Peyer's patch (tissue), 4 donors: ENCODE results near the gene SEMA5A. TPM values are rescaled to one million over a fixed set of nuclear protein-coding genes. Genes with fewer than 3 reads are reported as not detected.

ENCODE experiments used
- DNase-seq, 3 donors: peaks; one replicate each; pipeline ENCODE4 v3.0.0-alpha.2; 2017 to 2019
- H3K27ac ChIP-seq, 4 donors: fragments of 200-600 bp; sonication (generic); one replicate each; pipeline ENCODE4 v1.5.1; 2016 to 2019
- H3K27me3 ChIP-seq, 2 donors: fragments of 200-600 bp; sonication (generic); one replicate each; pipeline ENCODE4 v1.5.1; 2019
- H3K36me3 ChIP-seq, 3 donors: fragments of 200-600 bp; sonication (generic); one replicate each; pipeline ENCODE4 v1.5.1; 2016 to 2019
- H3K4me1 ChIP-seq, 4 donors: fragments of 200-600 bp; sonication (generic); one replicate each; pipeline ENCODE4 v1.5.1; 2016 to 2019
- H3K4me3 ChIP-seq, 4 donors: fragments of 200-600 bp; sonication (generic); 1 replicate in 3 of 4; 2 replicates in 1 of 4; pipeline ENCODE4 v1.5.1; 2016 to 2019; ENCODE audit warnings: mild to moderate bottlenecking in 1 of 4
- H3K9me3 ChIP-seq, 4 donors: fragments of 200-600 bp; sonication (generic); one replicate each; pipeline ENCODE4 v1.5.1; 2016 to 2019; ENCODE audit warnings: mild to moderate bottlenecking in 1 of 4
- CTCF ChIP-seq, 6 experiments: fragments of 450-650 bp in 4 of 6; fragments of 200-600 bp in 2 of 6; sonication (generic) in 1 of 6; IDR thresholded peaks; one replicate each; pipeline ENCODE4 v1.5.1; 2017 to 2019; ENCODE audit warnings: antibody characterized with exemption in 6 of 6, mild to moderate bottlenecking in 3 of 6, moderate library complexity in 1 of 6
- POLR2A ChIP-seq, 2 donors: fragments of 450-650 bp; IDR thresholded peaks; one replicate each; pipeline ENCODE4 v1.5.1; 2017; ENCODE audit warnings: antibody characterized with exemption in 2 of 2, mild to moderate bottlenecking in 2 of 2, moderate library complexity in 2 of 2
- total RNA-seq, 4 donors: library from RNA; depleted of rRNA; stranded (reverse); fragments of >200 nt; gene quantifications; one replicate each; pipeline ENCODE4 v1.1.0, GENCODE V29; 2016

Gene SEMA5A
- total RNA-seq, 4 donors from 2014 or later = 11.6 to 22.5 (median 18.2) TPM

- TF ChIP-seq CTCF (IDR thresholded peaks at IDR 0.05) (no peak), POLR2A (IDR thresholded peaks at IDR 0.05) (no peak)
- DNase-seq = no peak
- H3K4me1 ChIP-seq = no peaks in the 10 kb centered on the region
- H3K9me3 ChIP-seq = no peaks in the 10 kb centered on the region
- no peaks in the 10 kb centered on the region for H3K27me3 ChIP-seq
- no peaks in the 10 kb centered on the region for H3K36me3 ChIP-seq
- no peak overlapping the region for H3K4me3 ChIP-seq
- H3K27ac ChIP-seq = no peak overlapping the region
Observed at GRCh38 chr5:9149988-9150387, 395.9 kb downstream of the SEMA5A start.

DNA sequence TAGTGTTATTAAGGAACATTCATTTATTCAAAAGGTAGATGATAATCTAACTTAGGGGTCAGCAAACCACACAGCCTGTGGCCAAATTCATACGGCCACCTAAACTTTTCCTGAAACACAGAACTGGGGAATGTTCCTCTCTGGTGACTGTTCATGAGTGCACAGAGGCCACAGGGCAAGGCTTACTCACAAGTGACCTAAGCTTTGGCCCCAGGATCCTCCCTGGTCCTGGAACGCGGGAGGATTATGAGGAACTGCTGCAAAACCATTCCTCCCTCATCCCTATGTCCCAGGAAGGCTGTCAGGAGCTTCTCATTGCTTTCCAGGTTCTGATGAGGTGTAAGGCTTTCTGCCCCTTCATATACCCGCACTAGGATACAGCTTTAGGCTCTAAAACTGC, 397.6 kb downstream of the SEMA5A start:
- Histone ChIP-seq H3K4me3 (no peak overlapping the region), H3K27me3 (no peaks in the 10 kb centered on the region), H3K36me3 (no peaks in the 10 kb centered on the region), H3K9me3 (no peaks in the 10 kb centered on the region), H3K27ac (no peak overlapping the region), H3K4me1 (no peaks in the 10 kb centered on the region)
- TF ChIP-seq POLR2A (IDR thresholded peaks at IDR 0.05) (no peak), CTCF (IDR thresholded peaks at IDR 0.05) (no peak)
- no peak for DNase-seq

- no peaks in the 10 kb centered on the region for H3K27me3 ChIP-seq
- H3K27ac ChIP-seq = no peak overlapping the region
- TF ChIP-seq CTCF (IDR thresholded peaks at IDR 0.05) (no peak), POLR2A (IDR thresholded peaks at IDR 0.05) (no peak)
- H3K36me3 ChIP-seq = peaks cover 0 to 8% (median 0%) of the 10 kb centered on the region in 3 donors
- no peak for DNase-seq
- no peaks in the 10 kb centered on the region for H3K9me3 ChIP-seq
- H3K4me3 ChIP-seq = no peak overlapping the region
- no peaks in the 10 kb centered on the region for H3K4me1 ChIP-seq
Observed at GRCh38 chr5:9140711-9141110, 405.2 kb downstream of the SEMA5A start.

- Histone ChIP-seq H3K9me3 (no peaks in the 10 kb centered on the region), H3K4me1 (no peaks in the 10 kb centered on the region), H3K27me3 (no peaks in the 10 kb centered on the region), H3K27ac (no peak overlapping the region), H3K36me3 (peaks cover 0 to 8% (median 0%) of the 10 kb centered on the region in 3 donors), H3K4me3 (no peak overlapping the region)
- TF ChIP-seq POLR2A (IDR thresholded peaks at IDR 0.05) = no peak
- TF ChIP-seq CTCF (IDR thresholded peaks at IDR 0.05) = no peak
- no peak for DNase-seq
Observed at GRCh38 chr5:9140202-9140601, 405.7 kb downstream of the SEMA5A start.

- Histone ChIP-seq H3K36me3 (peaks cover 0 to 8% (median 0%) of the 10 kb centered on the region in 3 donors), H3K4me1 (no peaks in the 10 kb centered on the region), H3K4me3 (no peak overlapping the region), H3K27me3 (no peaks in the 10 kb centered on the region), H3K9me3 (no peaks in the 10 kb centered on the region), H3K27ac (no peak overlapping the region)
- no peak for TF ChIP-seq CTCF (IDR thresholded peaks at IDR 0.05)
- TF ChIP-seq POLR2A (IDR thresholded peaks at IDR 0.05) = no peak
- DNase-seq = no peak
Observed at GRCh38 chr5:9139344-9139743, 406.5 kb downstream of the SEMA5A start.

DNA sequence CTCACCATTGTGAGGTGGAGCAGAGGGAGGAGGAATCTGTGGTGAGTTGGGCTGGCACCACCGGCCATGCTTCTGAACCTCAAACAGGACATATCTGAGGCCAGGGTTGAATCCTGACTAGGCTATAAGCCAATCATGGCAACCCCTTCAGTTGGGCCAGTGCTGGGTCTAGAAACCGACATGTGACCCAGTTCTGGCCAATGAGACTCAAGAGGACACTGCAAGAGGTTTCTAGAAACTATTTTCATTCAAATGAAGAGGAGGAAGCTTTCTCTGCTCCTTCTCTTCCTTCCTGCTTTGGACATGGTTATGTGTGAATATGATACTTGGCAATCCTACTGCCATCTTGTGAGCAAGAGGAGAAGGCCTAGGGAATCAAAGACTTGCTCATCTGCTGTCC, 417.7 kb downstream of the SEMA5A start:
- DNase-seq = no peak
- Histone ChIP-seq H3K27me3 (no peaks in the 10 kb centered on the region), H3K27ac (no peak overlapping the region), H3K36me3 (no peaks in the 10 kb centered on the region), H3K4me1 (no peaks in the 10 kb centered on the region), H3K4me3 (no peak overlapping the region), H3K9me3 (no peaks in the 10 kb centered on the region)
- TF ChIP-seq CTCF (IDR thresholded peaks at IDR 0.05) = no peak
- TF ChIP-seq POLR2A (IDR thresholded peaks at IDR 0.05) = no peak
